Head of caudate nucleus (tissue), 42 donors: ENCODE data around the gene BHLHE41.
A peak's percentile ranks its signal among the peaks of the same experiment; 100 is the strongest.

ENCODE experiments used
- DNase-seq, 42 donors: peaks; one replicate each; pipeline versions ENCODE4 v3.0.0 to v3.0.0-alpha.2; 2020 to 2021; ENCODE audit warnings: mixed read lengths in 7 of 42
- intact Hi-C: fragments of 100-400 bp; cut with DNase I; formaldehyde crosslinking; loops from one replicate; pipeline ENCODE4 v1.15.0; 2022

Gene BHLHE41

DNA sequence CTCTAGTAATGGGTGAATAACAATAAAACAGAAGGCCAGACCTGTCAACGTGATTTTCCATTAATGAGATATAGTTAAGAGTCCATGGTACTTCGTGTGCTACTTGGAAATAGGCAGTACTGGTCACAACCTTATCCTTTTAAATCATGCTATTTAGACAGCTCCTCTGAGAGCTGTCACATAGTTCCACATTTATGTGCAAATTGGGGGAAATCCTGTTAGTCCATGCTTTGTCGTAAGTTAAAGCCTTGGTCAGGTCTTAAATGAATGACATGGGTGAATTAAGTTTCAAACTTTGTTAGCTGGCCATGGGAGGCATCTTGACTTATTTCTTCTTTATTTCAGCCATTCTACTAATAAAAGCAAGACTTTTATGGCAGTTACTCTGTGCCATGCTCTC is 11.9 kb upstream of the BHLHE41 start:
- no peak for DNase-seq
- intact Hi-C loops = no loop called here

DNA sequence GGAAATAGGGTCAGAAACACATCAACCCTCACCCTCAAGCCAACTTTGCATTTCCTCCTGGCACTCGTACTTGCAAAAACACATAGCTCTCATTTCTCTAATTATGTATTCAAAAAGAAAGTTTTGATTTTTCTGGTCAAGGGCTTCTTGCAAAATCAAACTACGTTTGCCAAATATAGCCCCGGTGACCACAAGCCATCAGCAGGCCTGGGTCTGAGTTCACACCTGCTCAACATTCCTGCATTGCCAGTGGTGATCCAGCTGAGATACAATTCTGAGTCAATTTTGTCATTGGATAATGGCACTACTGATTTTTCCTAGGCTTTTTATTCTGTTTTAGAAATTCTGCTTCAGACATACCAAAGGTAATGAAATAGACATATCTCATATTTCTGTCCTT is 10.7 kb upstream of the BHLHE41 start:
- DNase-seq = no peak
- intact Hi-C loops = no loop called here

DNA sequence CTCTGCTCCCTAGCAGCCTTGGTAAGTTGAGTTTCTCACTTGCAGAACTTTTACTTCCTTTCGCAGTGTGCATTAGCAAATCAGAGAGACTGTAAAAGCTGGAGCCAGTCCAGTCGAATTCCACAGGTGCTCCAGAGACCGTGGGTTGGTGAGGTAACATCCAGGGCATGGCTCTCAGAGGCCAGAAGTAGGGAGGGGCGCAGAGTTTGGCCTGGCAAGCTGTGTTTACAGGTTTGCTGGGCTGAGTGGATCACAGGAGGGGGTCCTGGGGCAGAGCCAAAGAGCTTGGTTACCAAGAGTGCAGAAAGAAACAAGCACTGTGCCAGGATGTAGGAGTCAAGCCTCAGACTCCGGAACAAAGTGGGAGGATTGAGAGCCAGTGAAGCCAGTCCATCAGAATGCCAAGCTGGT is 10.2 kb upstream of the BHLHE41 start:
- intact Hi-C loops = no loop called here
- peak in 24 of 42 donors; percentile 25 to 75 (median 42) for DNase-seq

DNA sequence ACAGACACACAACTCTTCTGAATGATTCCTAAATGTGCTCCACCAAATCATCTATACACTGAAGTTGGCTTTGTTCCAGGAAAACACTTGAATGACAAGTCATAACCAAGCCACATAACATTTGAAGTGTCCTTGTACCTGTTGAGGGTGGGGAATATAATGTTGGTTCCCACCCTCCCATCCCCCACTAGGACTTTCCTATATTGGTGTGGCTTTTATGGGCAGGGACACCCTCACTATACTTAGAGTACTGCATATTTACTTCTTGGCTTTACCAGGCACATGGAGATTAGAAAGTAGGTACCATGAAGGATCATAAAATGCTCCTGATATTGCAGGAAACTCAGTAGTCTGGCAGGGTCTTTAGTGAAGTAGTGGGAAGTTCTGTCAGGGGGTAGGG is 9.7 kb upstream of the BHLHE41 start:
- no peak for DNase-seq
- intact Hi-C loops = no loop called here

DNA sequence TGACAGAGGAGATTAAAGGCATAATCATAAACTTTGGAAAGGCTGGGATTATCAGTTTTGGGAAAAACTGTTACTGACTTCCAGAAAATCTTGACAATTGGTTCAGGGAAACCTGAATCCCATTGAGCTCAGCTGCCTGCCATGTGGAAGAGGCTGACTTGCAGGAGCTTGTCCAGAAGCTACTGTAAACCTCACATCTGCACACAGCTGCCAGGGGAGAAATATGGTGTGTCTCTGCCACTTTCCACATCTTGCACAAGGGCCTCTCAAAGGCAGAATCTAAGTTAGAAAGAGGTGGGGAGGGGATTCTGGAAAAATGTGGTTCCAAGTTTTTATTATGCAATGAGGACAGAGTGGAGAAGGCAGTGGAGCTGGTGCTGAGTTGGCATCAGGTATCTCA is 8.7 kb upstream of the BHLHE41 start:
- no peak for DNase-seq
- intact Hi-C loops = no loop called here

DNA sequence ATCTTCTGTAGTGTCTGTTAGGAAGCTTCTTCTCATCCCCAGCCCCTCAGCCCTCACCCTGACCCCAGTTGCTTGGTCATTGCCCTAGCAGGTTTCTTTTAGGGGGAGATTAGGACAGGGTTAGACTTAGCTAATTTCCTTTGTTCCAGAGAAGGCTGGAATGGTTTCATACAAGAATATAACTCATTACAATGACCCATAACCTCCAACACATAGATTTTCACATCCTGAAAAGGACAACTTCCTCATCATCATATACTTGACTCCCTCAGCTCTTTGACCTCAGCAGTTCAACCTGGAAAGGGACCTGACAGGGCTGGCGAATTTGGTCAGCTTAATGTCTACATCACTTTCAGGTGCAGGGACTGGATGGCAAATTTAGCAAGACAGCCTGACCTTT is 8.0 kb upstream of the BHLHE41 start:
- no peak for DNase-seq
- intact Hi-C loops = no loop called here

DNA sequence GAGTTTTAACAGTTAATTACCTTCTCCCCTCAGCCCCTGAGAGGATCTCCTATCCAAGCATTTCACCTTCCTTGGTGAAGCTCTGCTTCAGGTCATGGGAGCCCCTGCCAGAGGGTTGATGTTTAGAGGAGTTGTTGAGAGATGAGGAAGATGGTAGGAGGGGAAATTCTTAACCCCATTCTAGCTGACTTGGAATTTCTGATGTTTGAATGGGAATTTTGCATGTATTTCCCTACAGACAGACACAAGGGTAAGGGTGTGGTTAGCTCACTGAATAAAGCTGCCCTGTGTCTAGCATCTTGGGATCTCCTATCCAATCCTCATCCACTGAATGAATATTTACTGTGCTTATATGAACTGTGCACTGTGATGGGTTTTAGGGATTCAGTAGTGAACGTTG is 7.1 kb upstream of the BHLHE41 start:
- intact Hi-C loops = no loop called here
- DNase-seq = no peak

DNA sequence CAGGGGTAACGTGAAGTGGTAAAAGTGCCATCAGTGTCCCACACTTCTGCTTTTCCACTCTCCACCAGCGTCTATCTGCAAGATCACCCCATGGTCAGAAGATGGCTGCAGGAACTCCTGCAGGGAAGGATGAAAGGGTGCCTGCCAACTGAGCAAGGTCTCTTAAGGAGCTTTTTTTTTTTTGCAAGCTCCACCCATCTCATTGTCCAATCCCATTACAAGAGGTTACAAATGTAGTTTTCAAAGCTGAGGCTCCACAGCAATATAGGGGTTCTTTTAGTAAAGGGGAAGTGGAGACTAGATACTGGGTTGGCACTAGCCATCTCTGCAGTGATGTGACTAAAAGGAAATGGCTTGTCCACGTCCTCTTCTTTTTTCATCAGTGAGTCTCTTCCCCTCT is 5.9 kb upstream of the BHLHE41 start:
- peak in 8 of 42 donors; percentile 27 to 49 (median 35) for DNase-seq
- intact Hi-C loops = no loop called here

DNA sequence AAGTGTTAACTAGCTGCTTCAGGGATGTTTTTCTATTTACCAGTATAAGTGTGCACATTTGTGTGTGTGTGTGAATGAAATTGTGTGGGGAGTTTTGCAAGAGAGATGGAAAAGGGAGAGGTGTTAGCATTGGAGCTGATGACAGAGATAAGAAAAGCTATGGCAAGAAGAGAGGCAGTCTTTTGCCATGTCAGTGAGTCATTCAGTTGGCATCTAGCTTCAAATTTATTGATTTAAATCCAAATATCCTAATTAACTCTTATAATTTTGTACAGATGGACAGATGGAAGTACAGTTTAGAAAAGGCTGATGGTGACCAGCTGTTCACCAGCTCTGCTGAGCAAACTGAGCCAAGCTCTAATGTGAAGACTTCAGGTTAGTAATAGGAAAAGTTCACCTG is 3.3 kb upstream of the BHLHE41 start:
- DNase-seq = no peak
- intact Hi-C loops = loop anchor here (10.0 kb wide), 2 partner anchors 97 to 337 kb away; no protein-coding TSS in a partner anchor

DNA sequence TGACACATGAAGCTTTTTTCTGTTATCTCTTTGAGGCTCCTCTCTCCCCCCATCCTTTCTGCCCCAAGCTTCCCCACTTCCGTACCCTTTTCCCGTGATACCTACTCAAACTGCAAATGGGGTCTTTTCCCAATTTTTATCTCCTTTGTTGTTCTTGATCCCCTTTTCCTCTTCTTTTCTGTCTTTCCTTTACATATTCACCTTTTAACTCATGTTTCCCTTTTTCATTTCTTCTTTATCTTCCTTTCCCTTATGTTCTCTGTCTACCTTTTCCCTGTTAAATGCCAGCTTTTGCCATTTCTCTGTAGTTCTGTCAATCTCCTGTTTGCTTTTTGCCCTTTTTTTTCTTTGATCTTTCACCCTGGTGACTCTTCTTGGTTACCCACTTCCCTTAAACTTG is 2.6 kb upstream of the BHLHE41 start:
- intact Hi-C loops = loop anchor here (10.0 kb wide), 2 partner anchors 97 to 337 kb away; no protein-coding TSS in a partner anchor

DNA sequence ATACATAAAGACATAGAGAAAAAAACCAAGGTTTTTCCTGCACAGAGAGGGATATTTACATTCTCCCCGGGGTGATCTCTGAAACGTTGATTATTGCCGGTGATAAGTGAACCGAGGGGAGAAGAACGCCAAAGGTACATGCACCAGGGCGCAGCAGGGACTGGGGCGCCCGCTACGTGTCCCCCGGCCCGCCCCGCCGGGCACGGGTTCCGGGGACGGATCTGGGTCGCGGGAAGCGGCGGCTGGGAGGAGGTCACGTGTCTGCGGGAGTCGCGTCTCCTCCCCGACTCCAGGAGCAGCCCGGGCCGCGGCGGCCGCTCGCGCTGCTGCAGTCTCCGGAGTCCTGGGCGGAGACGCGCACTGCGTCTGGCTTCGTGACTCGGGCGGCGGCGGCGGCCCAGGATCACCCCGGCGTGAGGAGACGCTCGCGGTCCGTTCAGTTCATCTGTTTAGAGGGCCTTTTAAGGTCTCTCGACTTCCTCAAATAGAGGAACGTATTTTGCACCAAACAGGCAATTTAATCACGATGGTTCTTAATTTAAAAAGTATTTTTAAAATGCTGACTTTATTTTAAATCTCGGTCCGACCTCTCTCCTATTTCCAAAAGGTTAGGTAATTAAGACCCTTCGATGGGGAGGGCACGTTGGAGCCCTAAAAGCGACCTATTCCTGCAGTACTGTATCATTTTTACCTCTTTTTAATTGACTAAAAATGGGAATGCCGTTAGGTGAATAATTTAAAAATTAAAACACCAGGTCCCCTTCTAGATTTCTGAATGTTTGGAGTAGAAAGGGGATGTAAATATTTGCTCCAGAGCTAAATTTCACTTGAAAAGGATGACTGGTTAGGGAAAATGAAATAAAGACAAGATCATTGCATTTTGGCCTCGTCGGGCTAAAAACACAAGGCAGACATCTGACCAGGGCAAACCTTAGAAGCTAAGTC is 1.8 kb upstream of the BHLHE41 start:
- DNase-seq = peak; percentile 66 to 96 (median 90)
- intact Hi-C loops = loop anchor here (10.0 kb wide), 2 partner anchors 98 to 338 kb away; no protein-coding TSS in a partner anchor

More for the DNA sequence above, 2.6 kb upstream of the BHLHE41 start:
- no peak for DNase-seq

DNA sequence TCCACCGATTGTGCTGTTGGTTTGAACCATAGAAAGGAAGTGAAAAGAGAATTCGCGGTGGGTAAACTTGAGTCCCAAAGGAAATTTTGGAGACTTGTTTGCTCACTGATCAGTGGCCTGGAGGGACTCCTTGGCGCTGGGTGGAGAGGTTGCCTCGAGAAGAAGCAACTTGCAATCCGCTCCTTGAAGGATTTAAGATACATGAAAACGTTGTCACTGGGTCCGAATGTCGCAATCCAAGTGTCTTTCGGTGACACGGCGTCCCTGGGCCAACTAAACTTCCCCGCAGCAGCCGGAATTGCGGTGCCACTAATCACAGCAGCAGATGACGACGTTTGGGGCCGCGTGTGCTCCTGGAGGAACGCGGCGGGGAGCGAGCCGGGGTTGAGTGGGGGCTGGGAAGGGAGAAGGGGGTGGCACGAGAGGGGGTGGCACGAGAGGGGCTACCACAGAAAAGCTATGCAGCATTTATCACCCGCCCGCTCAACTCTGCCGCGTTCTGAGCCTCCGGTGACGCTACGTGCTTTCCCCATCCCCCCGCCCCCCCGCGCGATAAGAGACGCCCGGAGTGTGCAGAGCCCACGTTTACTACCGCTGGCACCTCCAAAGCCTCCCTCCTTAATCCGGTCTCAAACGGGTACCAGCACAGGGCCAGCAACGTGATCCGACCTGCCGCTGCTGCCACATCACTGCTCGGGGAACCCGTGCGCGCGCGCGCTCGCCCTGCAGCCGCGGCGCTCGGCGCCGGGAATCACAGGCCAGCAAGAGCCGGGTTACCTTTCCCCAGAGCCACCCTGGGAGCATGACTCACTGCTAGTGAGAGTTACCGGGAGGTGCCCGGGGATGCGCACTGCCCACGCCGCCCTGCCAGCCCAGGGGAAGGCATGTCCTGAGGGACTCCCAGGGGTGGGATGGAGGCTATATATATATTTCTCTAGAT is 833 bp upstream of the BHLHE41 start:
- intact Hi-C loops = loop anchor here (10.0 kb wide), 2 partner anchors 99 to 339 kb away; no protein-coding TSS in a partner anchor
- peak; percentile 66 to 94 (median 84) for DNase-seq

DNA sequence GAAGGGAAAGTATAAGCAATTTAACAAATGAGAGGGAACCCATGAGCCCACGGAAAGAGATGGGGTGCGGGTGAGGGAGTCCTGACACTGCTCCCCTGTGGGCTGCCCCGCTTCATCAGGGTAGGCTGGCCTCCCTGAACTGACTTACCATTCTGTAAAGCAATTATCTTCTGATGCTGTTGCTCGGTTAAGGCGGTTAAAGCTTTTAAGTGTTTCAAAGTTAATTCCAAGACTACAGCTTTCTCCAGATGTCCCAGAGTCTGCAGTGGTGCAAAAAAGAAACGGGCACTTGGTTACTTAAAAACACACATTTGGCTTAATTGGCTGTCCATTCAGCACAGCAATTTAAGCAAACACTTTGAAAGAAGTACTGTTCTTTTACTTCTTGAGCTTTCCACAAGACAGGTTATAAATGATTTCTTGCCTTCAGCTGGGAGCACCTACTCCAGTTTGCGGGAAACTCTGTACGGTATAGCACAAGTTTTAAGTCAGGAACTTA is 1.3 kb downstream of the BHLHE41 start:
- intact Hi-C loops = loop anchor here (2.0 to 10.0 kb wide), 4 partner anchors 71 to 341 kb away; partner anchors contain the start of gene SSPN
- no peak for DNase-seq

DNA sequence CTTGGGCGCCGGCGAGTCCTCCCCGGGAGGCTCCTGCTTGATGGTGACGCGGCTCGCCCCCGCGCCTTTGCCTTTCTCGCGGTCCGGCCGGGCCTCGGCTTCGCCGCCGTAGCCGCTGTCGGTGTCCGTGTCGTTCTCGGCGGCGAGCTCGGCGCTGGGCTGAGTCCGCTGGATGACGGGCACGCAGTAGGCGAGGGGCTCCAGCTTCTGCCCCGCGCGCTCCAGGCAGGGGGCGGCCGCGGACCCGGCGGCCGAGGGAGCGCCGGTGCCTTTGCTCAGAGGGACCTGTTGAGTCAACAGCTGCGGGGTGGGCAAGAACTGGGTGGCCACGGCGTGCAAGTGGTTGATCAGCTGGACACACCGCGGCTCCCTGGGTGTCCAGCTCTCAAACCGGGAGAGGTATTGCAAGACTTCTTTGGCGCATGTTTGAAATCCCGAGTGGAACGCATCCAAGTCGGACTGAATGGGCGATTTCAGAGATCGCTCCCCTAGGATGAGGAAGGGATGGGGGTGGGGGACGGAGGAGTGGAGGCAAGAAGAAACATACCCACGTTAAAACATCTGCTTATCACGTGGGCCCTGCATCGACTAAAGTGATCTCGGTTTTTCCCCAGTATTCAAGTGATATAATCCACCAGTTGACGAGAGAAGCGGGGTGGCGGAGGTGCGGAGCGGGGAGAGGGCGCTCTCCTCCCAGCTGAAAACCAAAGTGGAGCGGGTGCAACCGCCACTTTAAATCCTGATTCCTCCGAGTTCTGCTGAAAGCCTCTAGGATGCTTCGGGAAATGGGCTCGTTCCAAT is 2.0 kb downstream of the BHLHE41 start:
- intact Hi-C loops = loop anchor here (2.0 to 10.0 kb wide), 4 partner anchors 72 to 342 kb away; partner anchors contain the start of gene SSPN

DNA sequence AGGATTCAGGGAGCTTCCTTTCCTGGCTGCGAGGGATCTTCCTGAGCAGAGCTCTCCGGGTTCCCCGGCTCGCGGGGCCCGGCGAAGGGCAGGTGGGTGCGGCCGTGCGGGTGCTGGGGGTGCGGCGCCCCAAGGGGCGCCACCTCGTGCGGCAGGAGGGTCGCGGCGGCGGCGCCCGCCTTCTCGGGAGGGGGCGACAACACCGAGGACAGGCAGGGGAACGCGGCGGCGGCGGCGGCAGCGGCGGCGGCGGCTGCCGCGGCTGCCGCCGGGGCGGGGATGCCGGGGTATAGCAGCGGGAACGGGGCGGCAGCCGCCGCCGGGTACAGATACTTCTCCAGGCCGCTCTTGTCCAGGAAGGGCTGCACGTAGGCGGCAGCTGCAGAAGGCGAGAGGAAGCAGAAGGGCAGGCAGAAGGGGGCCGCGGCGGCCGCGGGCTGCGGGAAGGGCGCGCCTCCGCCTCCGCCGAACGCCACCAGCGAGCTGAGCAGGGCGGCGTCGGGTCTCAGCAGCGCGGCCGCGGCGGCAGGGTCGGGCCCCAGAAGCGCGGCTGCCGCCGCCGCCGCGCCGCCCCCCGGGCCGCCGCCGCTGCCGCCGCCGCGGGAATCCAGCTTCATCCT is 2.7 kb downstream of the BHLHE41 start:
- peak in 24 of 42 donors; percentile 12 to 67 (median 41) for DNase-seq
- intact Hi-C loops = loop anchor here (2.0 to 10.0 kb wide), 4 partner anchors 73 to 343 kb away; partner anchors contain the start of gene SSPN

More for the DNA sequence above, 2.0 kb downstream of the BHLHE41 start:
- DNase-seq = peak; percentile 68 to 94 (median 83)

DNA sequence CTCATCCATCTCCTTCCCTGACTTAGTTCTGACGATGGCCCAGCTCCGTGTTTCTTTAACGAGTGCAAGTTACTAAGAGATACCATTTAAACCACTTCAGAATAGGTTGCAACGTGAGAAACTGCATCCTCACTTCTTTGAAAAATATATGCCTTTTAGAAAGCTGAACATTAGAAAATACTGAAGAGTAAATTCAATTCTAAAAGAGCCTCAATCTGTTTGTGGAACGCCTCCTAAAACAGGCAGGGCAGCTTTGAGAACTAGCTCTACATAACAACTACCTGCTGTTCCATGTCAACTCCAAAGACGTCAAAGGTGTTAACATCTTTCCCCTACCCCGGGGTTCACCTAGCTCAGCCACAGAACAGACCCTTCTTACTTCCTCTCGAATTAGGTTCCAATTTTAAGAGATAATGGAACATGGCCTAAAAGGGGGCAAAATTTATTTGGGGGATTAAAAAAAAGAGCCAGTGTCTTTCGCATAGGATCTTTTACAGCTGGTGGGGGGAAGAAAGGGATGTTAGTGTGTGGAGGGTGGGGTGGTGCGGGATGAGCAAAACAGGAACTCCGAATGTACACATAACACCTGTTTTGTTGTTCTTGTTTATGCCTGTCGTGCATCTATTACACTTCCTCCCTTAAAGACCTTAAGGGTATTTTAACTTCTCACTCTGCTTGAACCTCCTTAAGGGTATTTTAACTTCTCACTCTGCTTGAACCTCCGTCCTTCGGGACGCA is 3.3 kb downstream of the BHLHE41 start:
- intact Hi-C loops = loop anchor here (2.0 to 10.0 kb wide), 4 partner anchors 73 to 343 kb away; partner anchors contain the start of gene SSPN
- DNase-seq = peak in 4 of 42 donors; percentile 25 to 60 (median 33)
